Daoy (cell line): ENCODE measurements around the gene LZTR1. TPM values are rescaled to one million over a fixed set of nuclear protein-coding genes. Genes with fewer than 3 reads are reported as not detected.

ENCODE experiments used
- DNase-seq: peaks from one replicate; pipeline ENCODE4 v3.0.0-alpha.2; 2015; ENCODE audit warnings: low read depth
- total RNA-seq: library from RNA; depleted of rRNA; stranded (reverse); fragments of >200 nt; shearing (Covaris generic); gene quantifications from 2 replicates; pipeline ENCODE4 v1.2.3, GENCODE V29; 2014

LZTR1 gene
- total RNA-seq, 1 experiment from 2014 or later = 22.9 TPM

- DNase-seq = no peak
Observed at GRCh38 chr22:21015466-21016006, 33.4 kb downstream of the LZTR1 start.

GRCh38 chr22:21016644-21017420 lies 34.7 kb downstream of the LZTR1 start:
- DNase-seq = no peak

GRCh38 chr22:21018314-21018713 lies 36.2 kb downstream of the LZTR1 start:
- DNase-seq = no peak

- DNase-seq = no peak
Observed at GRCh38 chr22:21020802-21021429, 38.8 kb downstream of the LZTR1 start.

- DNase-seq = no peak
Observed at GRCh38 chr22:21022507-21022906, 40.4 kb downstream of the LZTR1 start.

GRCh38 chr22:21022955-21023614 lies 41.0 kb downstream of the LZTR1 start:
- DNase-seq = no peak

- no peak for DNase-seq
Observed at GRCh38 chr22:21025266-21025665, 43.2 kb downstream of the LZTR1 start.

- DNase-seq = no peak
Observed at GRCh38 chr22:21025763-21026755, 44.0 kb downstream of the LZTR1 start.

GRCh38 chr22:21026783-21027692 lies 44.9 kb downstream of the LZTR1 start:
- no peak for DNase-seq

- no peak for DNase-seq
Observed at GRCh38 chr22:21028277-21029251, 46.5 kb downstream of the LZTR1 start.

GRCh38 chr22:21029486-21030025 lies 47.5 kb downstream of the LZTR1 start:
- no peak for DNase-seq

GRCh38 chr22:21030032-21030431 lies 47.9 kb downstream of the LZTR1 start:
- no peak for DNase-seq

GRCh38 chr22:21030621-21031544 lies 48.8 kb downstream of the LZTR1 start:
- no peak for DNase-seq

- no peak for DNase-seq
Observed at GRCh38 chr22:21031545-21032036, 49.5 kb downstream of the LZTR1 start.

GRCh38 chr22:21032037-21032867 lies 50.2 kb downstream of the LZTR1 start, which contains the start of gene SLC7A4:
Gene SLC7A4 (minus strand): TSS chr22:21032561. CDS start chr22:21031812, 749 bp downstream.
- no peak for DNase-seq
